ENCODE results near the gene CTU1. TPM values are rescaled to one million over a fixed set of nuclear protein-coding genes. Genes with fewer than 3 reads are reported as not detected.
A peak's percentile ranks its signal among the peaks of the same experiment; 100 is the strongest.
"Not testable (repeated sequence)": the region's sequence is repeated elsewhere in the genome, so short reads cannot be mapped to it uniquely, and the experiment has no call there.

CTU1 gene
- 13.8 and 13.9 TPM in 2 replicates for total RNA-seq (2014; rRNA removed)
- 4.4 TPM for polyA plus RNA-seq (2012)

- DNase-seq (ENCODE audit: low read depth) = peak; percentile 99
Observed at GRCh38 chr19:51108066-51108804, at the start of gene CTU1. Gene CTU1 (minus strand): TSS chr19:51108409. CDS start chr19:51104569, 3,840 bp downstream.

GRCh38 chr19:51157265-51157664 is 49.1 kb upstream of the CTU1 start:
- no peak for DNase-seq (ENCODE audit: low read depth)

- DNase-seq (ENCODE audit: low read depth) = no peak
Observed at GRCh38 chr19:51156710-51157109, 48.5 kb upstream of the CTU1 start.

GRCh38 chr19:51150627-51151026 is 42.4 kb upstream of the CTU1 start:
- no peak for DNase-seq (ENCODE audit: low read depth)

GRCh38 chr19:51148580-51148979 is 40.4 kb upstream of the CTU1 start:
- no peak for DNase-seq (ENCODE audit: low read depth)

- no peak for DNase-seq (ENCODE audit: low read depth)
Observed at GRCh38 chr19:51147663-51148062, 39.5 kb upstream of the CTU1 start.

- DNase-seq (ENCODE audit: low read depth) = no peak
Observed at GRCh38 chr19:51146751-51147150, 38.5 kb upstream of the CTU1 start.

GRCh38 chr19:51145916-51146493 is 37.8 kb upstream of the CTU1 start:
- DNase-seq (ENCODE audit: low read depth) = no peak

- no peak for DNase-seq (ENCODE audit: low read depth)
Observed at GRCh38 chr19:51144482-51145045, 36.4 kb upstream of the CTU1 start.

- DNase-seq (ENCODE audit: low read depth) = no peak
Observed at GRCh38 chr19:51143486-51143885, 35.3 kb upstream of the CTU1 start.

GRCh38 chr19:51142809-51143475 is 34.7 kb upstream of the CTU1 start:
- not testable (repeated sequence) for DNase-seq (ENCODE audit: low read depth)

GRCh38 chr19:51142119-51142518 is 33.9 kb upstream of the CTU1 start, which contains the start of gene SIGLEC7:
Gene SIGLEC7 (plus strand): TSS chr19:51142301. CDS start chr19:51142370, 69 bp downstream.
- DNase-seq (ENCODE audit: low read depth) = no peak

GRCh38 chr19:51141181-51141580 is 33.0 kb upstream of the CTU1 start:
- no peak for DNase-seq (ENCODE audit: low read depth)

GRCh38 chr19:51140441-51140840 is 32.2 kb upstream of the CTU1 start:
- DNase-seq (ENCODE audit: low read depth) = no peak

GRCh38 chr19:51139299-51140014 is 31.2 kb upstream of the CTU1 start:
- no peak for DNase-seq (ENCODE audit: low read depth)

GRCh38 chr19:51138549-51138979 is 30.4 kb upstream of the CTU1 start:
- no peak for DNase-seq (ENCODE audit: low read depth)

GRCh38 chr19:51137792-51138425 is 29.7 kb upstream of the CTU1 start:
- DNase-seq (ENCODE audit: low read depth) = no peak

- DNase-seq (ENCODE audit: low read depth) = no peak
Observed at GRCh38 chr19:51136851-51137551, 28.8 kb upstream of the CTU1 start.

GRCh38 chr19:51135986-51136762 is 28.0 kb upstream of the CTU1 start:
- no peak for DNase-seq (ENCODE audit: low read depth)

- no peak for DNase-seq (ENCODE audit: low read depth)
Observed at GRCh38 chr19:51135004-51135403, 26.8 kb upstream of the CTU1 start.
